T-helper 1 cell treated with Interleukin-12 subunit alpha and Interleukin-12 subunit beta and Interleukin-4 antibody, amounts not matched to agents 30 μg/mL and 1 μg/mL, for 36 hours (primary cell): ENCODE measurements around the gene SYT6.

ENCODE experiments used
- H3K27ac Mint-ChIP-seq: one replicate; pipeline ENCODE4 v1.8.0; 2021; ENCODE audit warnings: mild to moderate bottlenecking, mixed read lengths
- H3K27me3 Mint-ChIP-seq: one replicate; pipeline ENCODE4 v1.8.0; 2021; ENCODE audit warnings: low read depth, mixed read lengths
- H3K36me3 Mint-ChIP-seq: one replicate; pipeline ENCODE4 v1.8.0; 2021; ENCODE audit warnings: low read depth, mixed read lengths
- H3K4me1 Mint-ChIP-seq: one replicate; pipeline ENCODE4 v1.8.0; 2021; ENCODE audit warnings: low read depth, mixed read lengths
- H3K4me3 Mint-ChIP-seq: one replicate; pipeline ENCODE4 v1.8.0; 2021; ENCODE audit warnings: mild to moderate bottlenecking, moderate library complexity, mixed read lengths
- H3K9me3 Mint-ChIP-seq: one replicate; pipeline ENCODE4 v1.8.0; 2021; ENCODE audit warnings: mixed read lengths

SYT6 gene

GRCh38 chr1:114139540-114139939 is 14.1 kb downstream of the SYT6 start:
- H3K9me3 Mint-ChIP-seq, result no peaks in the 10 kb centered on the region
- no peaks in the 10 kb centered on the region for H3K36me3 Mint-ChIP-seq
- H3K27me3 Mint-ChIP-seq, result peaks cover 13% of the 10 kb centered on the region
- no peaks in the 10 kb centered on the region for H3K4me1 Mint-ChIP-seq
- H3K4me3 Mint-ChIP-seq, result no peak overlapping the region
- no peak overlapping the region for H3K27ac Mint-ChIP-seq

GRCh38 chr1:114137497-114137896 is 16.2 kb downstream of the SYT6 start:
- no peak overlapping the region for H3K4me3 Mint-ChIP-seq
- no peaks in the 10 kb centered on the region for H3K9me3 Mint-ChIP-seq
- peaks cover 12% of the 10 kb centered on the region for H3K27me3 Mint-ChIP-seq

GRCh38 chr1:114135786-114136185 is 17.9 kb downstream of the SYT6 start:
- Mint-ChIP-seq H3K9me3 (no peaks in the 10 kb centered on the region), H3K4me3 (no peak overlapping the region), H3K4me1 (no peaks in the 10 kb centered on the region), H3K27me3 (peaks cover 4% of the 10 kb centered on the region), H3K36me3 (no peaks in the 10 kb centered on the region), H3K27ac (no peak overlapping the region)

More at GRCh38 chr1:114137497-114137896, 16.2 kb downstream of the SYT6 start:
- Mint-ChIP-seq H3K4me1 (no peaks in the 10 kb centered on the region), H3K27ac (no peak overlapping the region), H3K36me3 (no peaks in the 10 kb centered on the region)

GRCh38 chr1:114134518-114134917 is 19.2 kb downstream of the SYT6 start:
- Mint-ChIP-seq H3K4me3 (no peak overlapping the region), H3K27ac (no peak overlapping the region), H3K27me3 (peaks cover 9% of the 10 kb centered on the region), H3K9me3 (no peaks in the 10 kb centered on the region), H3K4me1 (no peaks in the 10 kb centered on the region), H3K36me3 (no peaks in the 10 kb centered on the region)

- H3K9me3 Mint-ChIP-seq, result no peaks in the 10 kb centered on the region
- H3K36me3 Mint-ChIP-seq, result no peaks in the 10 kb centered on the region
- peaks cover 9% of the 10 kb centered on the region for H3K27me3 Mint-ChIP-seq
- H3K27ac Mint-ChIP-seq, result no peak overlapping the region
- H3K4me3 Mint-ChIP-seq, result no peak overlapping the region
- peaks cover 2% of the 10 kb centered on the region for H3K4me1 Mint-ChIP-seq
These were observed 20.5 kb downstream of the SYT6 start for GRCh38 chr1:114133129-114133528.

- H3K36me3 Mint-ChIP-seq, result no peaks in the 10 kb centered on the region
- no peak overlapping the region for H3K4me3 Mint-ChIP-seq
- peaks cover 2% of the 10 kb centered on the region for H3K4me1 Mint-ChIP-seq
- no peak overlapping the region for H3K27ac Mint-ChIP-seq
- no peaks in the 10 kb centered on the region for H3K9me3 Mint-ChIP-seq
- H3K27me3 Mint-ChIP-seq, result peaks cover 9% of the 10 kb centered on the region
These were observed 22.0 kb downstream of the SYT6 start for GRCh38 chr1:114131526-114132220.

GRCh38 chr1:114130846-114131525 is 22.7 kb downstream of the SYT6 start:
- H3K36me3 Mint-ChIP-seq, result no peaks in the 10 kb centered on the region
- H3K4me1 Mint-ChIP-seq, result peaks cover 2% of the 10 kb centered on the region
- no peak overlapping the region for H3K27ac Mint-ChIP-seq
- H3K4me3 Mint-ChIP-seq, result no peak overlapping the region
- no peaks in the 10 kb centered on the region for H3K9me3 Mint-ChIP-seq
- peaks cover 9% of the 10 kb centered on the region for H3K27me3 Mint-ChIP-seq

GRCh38 chr1:114130213-114130612 is 23.5 kb downstream of the SYT6 start:
- H3K27ac Mint-ChIP-seq, result no peak overlapping the region

GRCh38 chr1:114128293-114128692 is 25.4 kb downstream of the SYT6 start:
- no peaks in the 10 kb centered on the region for H3K36me3 Mint-ChIP-seq
- no peaks in the 10 kb centered on the region for H3K9me3 Mint-ChIP-seq
- peaks cover 2% of the 10 kb centered on the region for H3K4me1 Mint-ChIP-seq
- H3K27ac Mint-ChIP-seq, result no peak overlapping the region
- H3K4me3 Mint-ChIP-seq, result no peak overlapping the region
- peaks cover 9% of the 10 kb centered on the region for H3K27me3 Mint-ChIP-seq

More at GRCh38 chr1:114130213-114130612, 23.5 kb downstream of the SYT6 start:
- no peak overlapping the region for H3K4me3 Mint-ChIP-seq
- peaks cover 2% of the 10 kb centered on the region for H3K4me1 Mint-ChIP-seq
- no peaks in the 10 kb centered on the region for H3K9me3 Mint-ChIP-seq
- H3K27me3 Mint-ChIP-seq, result peaks cover 9% of the 10 kb centered on the region
- no peaks in the 10 kb centered on the region for H3K36me3 Mint-ChIP-seq

- Mint-ChIP-seq H3K36me3 (no peaks in the 10 kb centered on the region), H3K27ac (no peak overlapping the region), H3K4me3 (no peak overlapping the region), H3K27me3 (peaks cover 6% of the 10 kb centered on the region), H3K4me1 (peaks cover 2% of the 10 kb centered on the region), H3K9me3 (no peaks in the 10 kb centered on the region)
These were observed 27.2 kb downstream of the SYT6 start for GRCh38 chr1:114126261-114127095.

GRCh38 chr1:114124644-114125043 is 29.0 kb downstream of the SYT6 start:
- Mint-ChIP-seq H3K36me3 (no peaks in the 10 kb centered on the region), H3K4me1 (peaks cover 2% of the 10 kb centered on the region), H3K4me3 (no peak overlapping the region), H3K27me3 (peaks cover 3% of the 10 kb centered on the region), H3K27ac (no peak overlapping the region), H3K9me3 (no peaks in the 10 kb centered on the region)

GRCh38 chr1:114122941-114123618 is 30.6 kb downstream of the SYT6 start:
- H3K36me3 Mint-ChIP-seq, result no peaks in the 10 kb centered on the region
- no peaks in the 10 kb centered on the region for H3K4me1 Mint-ChIP-seq
- H3K4me3 Mint-ChIP-seq, result no peak overlapping the region
- peaks cover 3% of the 10 kb centered on the region for H3K27me3 Mint-ChIP-seq
- no peaks in the 10 kb centered on the region for H3K9me3 Mint-ChIP-seq
- H3K27ac Mint-ChIP-seq, result no peak overlapping the region

GRCh38 chr1:114118351-114118990 is 35.2 kb downstream of the SYT6 start:
- Mint-ChIP-seq H3K27me3 (peaks cover 3% of the 10 kb centered on the region), H3K27ac (no peak overlapping the region), H3K36me3 (no peaks in the 10 kb centered on the region), H3K9me3 (no peaks in the 10 kb centered on the region), H3K4me1 (peaks cover 6% of the 10 kb centered on the region), H3K4me3 (no peak overlapping the region)

- no peaks in the 10 kb centered on the region for H3K36me3 Mint-ChIP-seq
- peaks cover 3% of the 10 kb centered on the region for H3K27me3 Mint-ChIP-seq
These were observed 36.0 kb downstream of the SYT6 start for GRCh38 chr1:114117654-114118053.

More at GRCh38 chr1:114117654-114118053, 36.0 kb downstream of the SYT6 start:
- H3K27ac Mint-ChIP-seq, result no peak overlapping the region
- no peaks in the 10 kb centered on the region for H3K9me3 Mint-ChIP-seq
- no peak overlapping the region for H3K4me3 Mint-ChIP-seq
- H3K4me1 Mint-ChIP-seq, result peaks cover 11% of the 10 kb centered on the region
